Heart left ventricle (tissue), 13 donors: ENCODE measurements around the gene GFY.
A peak's percentile ranks its signal among the peaks of the same experiment; 100 is the strongest.

Source experiments
- POLR2A ChIP-seq, 2 donors: fragments of 450-650 bp; IDR thresholded peaks; one replicate each; pipeline ENCODE4 v1.6.1; 2017; ENCODE audit warnings: antibody characterized with exemption in 2 of 2, mild to moderate bottlenecking in 2 of 2, moderate library complexity in 2 of 2
- TF ChIP-seq, protein P1 (sequence below), 12 donors: fragments of 200-600 bp; sonication (generic) in 4 of 12; IDR thresholded peaks; one replicate each; pipeline versions ENCODE4 v1.5.0 to v1.8.0; 2018 to 2022; ENCODE audit warnings: antibody characterized with exemption in 12 of 12, mild to moderate bottlenecking in 5 of 12
- donor health status: ischemic (EF 13 %, LVEDD 7.1; RV severe dilation, severe dysfunction).
- donor health status: DM: no; HTN: yes; CAD: no.
- donor health status: DM: no; HTN: no; CAD: no.
- donor health status: ischemic (EF 25% LVEDD 6.9; RV normal size, moderate dysfunction).
- donor health status: ischemic (EF 25% LVEDD 5.7; RV mildly dilated, moderate dysfunction).
- donor health status: ischemic (EF 35%, LVEDD 5.7; RV mildly dilated, moderate dysfunction).
- donor health status: nonischemic (EF 11% LVEDD 7.7; RV severe dilation, severe dysfunction).
- donor health status: DM: yes; HTN: yes; CAD: no.
- donor health status: PGD.
- donor health status: ischemic (EF 29% LVEDD 5.4; RV normal size, mild dysfunction).
- donor health status: nonischemic (EF 23%, LVEDD 6.1; RV moderate dilation, normal function).

DNA sequence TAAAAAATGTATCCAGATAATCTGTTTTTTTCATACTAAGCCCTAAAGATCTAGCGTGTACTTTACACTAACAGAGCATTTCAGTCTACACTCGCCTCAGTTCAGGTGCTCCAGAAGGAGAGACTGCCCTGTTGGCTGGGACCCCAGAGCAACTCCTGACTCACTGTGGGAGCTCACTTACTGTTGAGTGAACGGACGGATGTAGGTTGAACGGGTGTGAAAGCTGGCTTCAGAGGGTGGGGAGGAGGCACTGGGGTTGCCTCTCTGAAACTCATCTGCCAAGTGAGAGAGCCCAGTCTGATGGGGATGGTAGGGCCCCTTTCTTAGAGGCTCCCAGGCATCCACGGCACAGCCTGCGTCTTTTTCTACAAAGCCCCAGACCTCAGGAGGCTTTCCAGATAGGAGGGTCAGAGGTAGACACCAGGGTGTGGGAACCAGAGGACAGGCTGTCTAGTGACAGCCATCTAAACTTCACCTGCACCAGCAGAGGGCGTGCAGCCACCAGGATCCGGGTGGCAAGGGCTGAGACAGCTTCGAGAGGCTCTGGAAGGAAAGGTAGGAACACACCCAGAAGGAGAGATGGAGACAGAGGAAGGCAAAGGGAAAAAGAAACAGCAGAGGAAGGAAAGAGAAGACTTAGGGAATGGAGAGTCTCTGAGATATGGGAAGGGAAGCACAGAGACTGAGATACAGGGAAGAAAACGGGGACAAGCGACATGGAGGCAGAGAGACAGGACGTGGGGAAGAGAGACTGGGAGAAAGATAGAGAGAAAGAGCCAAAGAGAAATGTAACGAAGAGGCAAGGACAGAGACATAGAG, 33.4 kb upstream of the GFY start:
- TF ChIP-seq, protein P1, sequence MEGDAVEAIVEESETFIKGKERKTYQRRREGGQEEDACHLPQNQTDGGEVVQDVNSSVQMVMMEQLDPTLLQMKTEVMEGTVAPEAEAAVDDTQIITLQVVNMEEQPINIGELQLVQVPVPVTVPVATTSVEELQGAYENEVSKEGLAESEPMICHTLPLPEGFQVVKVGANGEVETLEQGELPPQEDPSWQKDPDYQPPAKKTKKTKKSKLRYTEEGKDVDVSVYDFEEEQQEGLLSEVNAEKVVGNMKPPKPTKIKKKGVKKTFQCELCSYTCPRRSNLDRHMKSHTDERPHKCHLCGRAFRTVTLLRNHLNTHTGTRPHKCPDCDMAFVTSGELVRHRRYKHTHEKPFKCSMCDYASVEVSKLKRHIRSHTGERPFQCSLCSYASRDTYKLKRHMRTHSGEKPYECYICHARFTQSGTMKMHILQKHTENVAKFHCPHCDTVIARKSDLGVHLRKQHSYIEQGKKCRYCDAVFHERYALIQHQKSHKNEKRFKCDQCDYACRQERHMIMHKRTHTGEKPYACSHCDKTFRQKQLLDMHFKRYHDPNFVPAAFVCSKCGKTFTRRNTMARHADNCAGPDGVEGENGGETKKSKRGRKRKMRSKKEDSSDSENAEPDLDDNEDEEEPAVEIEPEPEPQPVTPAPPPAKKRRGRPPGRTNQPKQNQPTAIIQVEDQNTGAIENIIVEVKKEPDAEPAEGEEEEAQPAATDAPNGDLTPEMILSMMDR (IDR thresholded peaks at IDR 0.05) = peak; percentile 70 to 88 (median 78)
- no peak for TF ChIP-seq POLR2A (IDR thresholded peaks at IDR 0.05)
